T-helper 2 cell (primary cell): ENCODE data around the gene ZBTB38.

ENCODE experiments used
- DNase-seq, 5 experiments: peaks; one replicate each; pipeline versions ENCODE4 v3.0.0 to v3.0.0-alpha.2; 2012 to 2022

Gene ZBTB38

GRCh38 chr3:141388823-141389621, 20.7 kb downstream of the ZBTB38 start:
- peak in 1 of 5 experiments; percentile 62 for DNase-seq

GRCh38 chr3:141389703-141390102, 21.4 kb downstream of the ZBTB38 start:
- DNase-seq, result no peak

GRCh38 chr3:141390747-141391146, 22.4 kb downstream of the ZBTB38 start:
- no peak for DNase-seq

DNA sequence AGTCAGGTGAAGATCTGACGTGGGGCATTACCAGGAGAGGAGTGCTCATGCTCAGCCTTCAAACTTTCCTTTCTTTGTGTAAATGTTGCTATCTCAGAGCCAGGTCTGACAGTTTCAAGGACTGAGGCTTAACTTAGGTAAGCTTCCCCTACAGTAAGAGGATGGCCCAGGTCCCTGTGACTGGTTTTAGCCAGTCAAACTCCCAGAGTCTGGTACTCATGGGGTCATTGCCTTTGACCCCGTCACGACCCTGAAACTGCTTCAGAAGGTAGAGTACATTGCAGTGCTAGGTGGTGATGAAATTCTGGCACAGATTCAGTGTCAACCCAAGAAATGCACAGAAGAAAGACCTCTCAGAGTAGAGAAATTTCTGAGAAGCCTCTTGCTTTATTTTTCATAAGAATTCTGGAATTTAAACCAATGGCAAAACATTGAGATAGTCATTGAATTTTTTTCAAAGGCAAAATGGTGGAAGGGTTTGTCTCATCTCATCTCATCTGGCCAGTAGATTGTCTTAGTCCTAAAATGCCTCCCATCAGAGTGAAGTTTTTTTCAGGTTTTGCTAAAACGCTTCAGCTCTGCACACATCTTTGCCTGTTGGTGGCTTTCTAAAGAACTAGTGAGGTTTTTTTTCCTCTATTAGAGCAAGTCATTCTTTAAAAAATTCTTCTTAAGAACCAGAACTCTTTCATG, 23.1 kb downstream of the ZBTB38 start:
- peak in 1 of 5 experiments; percentile 68 for DNase-seq

- DNase-seq, result no peak
Observed at GRCh38 chr3:141391991-141392316, 23.6 kb downstream of the ZBTB38 start.

- no peak for DNase-seq
Observed at GRCh38 chr3:141392416-141392815, 24.1 kb downstream of the ZBTB38 start.

DNA sequence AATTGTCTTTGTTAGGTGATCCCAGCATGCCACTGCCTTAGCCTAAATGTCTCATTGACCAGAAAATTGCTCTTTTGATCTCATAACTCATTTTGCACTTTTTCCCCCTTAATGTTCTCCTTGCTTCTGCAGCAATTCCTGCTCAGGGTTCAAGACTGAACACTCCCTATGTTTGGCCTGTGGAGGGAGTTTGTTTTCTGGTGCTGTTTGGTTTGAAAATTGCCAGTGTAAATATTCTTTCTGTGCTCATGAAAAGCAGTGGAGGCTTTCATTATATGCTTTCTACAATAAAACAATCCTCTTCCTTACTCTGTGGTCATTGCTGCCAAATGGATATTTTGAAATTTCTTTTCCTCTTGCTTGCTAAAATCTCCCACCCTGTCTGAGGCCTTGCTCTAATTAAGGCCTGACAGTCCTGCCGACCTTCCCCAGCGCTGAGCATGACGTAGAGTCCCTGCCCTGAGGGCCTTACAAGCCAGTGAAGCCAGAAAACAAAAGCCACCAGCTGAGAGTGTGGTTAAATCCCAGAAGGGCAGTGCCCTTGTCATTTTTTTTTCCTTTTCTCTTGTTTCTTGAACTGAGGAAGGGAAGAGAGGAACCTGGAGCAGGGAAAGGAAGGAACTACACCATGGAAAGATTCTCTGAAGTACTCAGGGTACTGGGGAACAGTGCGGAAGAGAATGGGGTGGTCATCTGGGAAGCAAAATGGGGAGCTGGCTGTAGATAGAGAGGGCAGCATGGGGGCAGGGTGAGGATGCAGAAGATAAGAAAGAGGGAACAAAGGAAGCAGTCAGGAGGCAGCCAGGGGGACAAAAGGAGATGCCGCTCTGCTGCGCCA, 24.8 kb downstream of the ZBTB38 start:
- DNase-seq, result no peak

DNA sequence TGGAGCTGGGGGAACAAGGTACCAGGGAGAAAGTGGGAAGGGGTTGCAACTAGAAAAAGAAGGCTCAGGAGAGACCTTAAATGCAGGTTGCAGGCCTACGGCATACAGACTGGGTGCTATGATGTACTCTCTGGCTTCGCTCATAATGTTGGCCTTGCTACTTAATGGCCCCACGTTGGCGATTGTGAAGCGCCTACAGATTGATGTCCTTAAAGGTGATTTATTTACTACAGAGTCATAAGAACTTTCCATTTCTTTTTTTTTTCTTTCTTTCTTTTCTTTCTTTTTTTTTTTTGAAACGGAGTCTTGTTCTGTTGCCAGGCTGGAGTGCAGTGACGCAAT, 25.4 kb downstream of the ZBTB38 start:
- DNase-seq, result no peak

GRCh38 chr3:141394560-141394959, 26.3 kb downstream of the ZBTB38 start:
- DNase-seq, result no peak

- DNase-seq, result no peak
Observed at GRCh38 chr3:141395005-141395589, 26.8 kb downstream of the ZBTB38 start.

DNA sequence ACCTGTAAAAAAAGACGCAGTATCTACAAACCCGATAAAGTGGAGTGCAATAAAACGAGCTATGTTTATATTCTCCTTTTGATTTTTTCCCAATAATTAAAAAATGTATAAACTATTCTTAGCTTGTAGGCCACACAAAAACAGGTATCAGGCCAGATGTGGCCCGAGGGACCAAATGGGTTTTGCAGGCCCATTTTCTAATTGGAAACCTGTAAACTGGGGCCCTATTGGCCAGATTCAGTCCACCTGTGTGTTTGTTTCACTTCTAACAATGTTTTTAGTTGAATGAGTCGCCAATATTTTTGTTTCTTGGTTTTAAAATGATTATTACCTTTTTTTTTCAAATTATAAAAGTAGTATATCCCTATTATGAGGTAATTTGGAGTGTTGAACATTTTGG, 29.7 kb downstream of the ZBTB38 start:
- DNase-seq, result no peak

- DNase-seq, result no peak
Observed at GRCh38 chr3:141399200-141399599, 30.9 kb downstream of the ZBTB38 start.

GRCh38 chr3:141400073-141400971, 32.0 kb downstream of the ZBTB38 start:
- DNase-seq, result no peak

- no peak for DNase-seq
Observed at GRCh38 chr3:141401095-141401494, 32.8 kb downstream of the ZBTB38 start.

DNA sequence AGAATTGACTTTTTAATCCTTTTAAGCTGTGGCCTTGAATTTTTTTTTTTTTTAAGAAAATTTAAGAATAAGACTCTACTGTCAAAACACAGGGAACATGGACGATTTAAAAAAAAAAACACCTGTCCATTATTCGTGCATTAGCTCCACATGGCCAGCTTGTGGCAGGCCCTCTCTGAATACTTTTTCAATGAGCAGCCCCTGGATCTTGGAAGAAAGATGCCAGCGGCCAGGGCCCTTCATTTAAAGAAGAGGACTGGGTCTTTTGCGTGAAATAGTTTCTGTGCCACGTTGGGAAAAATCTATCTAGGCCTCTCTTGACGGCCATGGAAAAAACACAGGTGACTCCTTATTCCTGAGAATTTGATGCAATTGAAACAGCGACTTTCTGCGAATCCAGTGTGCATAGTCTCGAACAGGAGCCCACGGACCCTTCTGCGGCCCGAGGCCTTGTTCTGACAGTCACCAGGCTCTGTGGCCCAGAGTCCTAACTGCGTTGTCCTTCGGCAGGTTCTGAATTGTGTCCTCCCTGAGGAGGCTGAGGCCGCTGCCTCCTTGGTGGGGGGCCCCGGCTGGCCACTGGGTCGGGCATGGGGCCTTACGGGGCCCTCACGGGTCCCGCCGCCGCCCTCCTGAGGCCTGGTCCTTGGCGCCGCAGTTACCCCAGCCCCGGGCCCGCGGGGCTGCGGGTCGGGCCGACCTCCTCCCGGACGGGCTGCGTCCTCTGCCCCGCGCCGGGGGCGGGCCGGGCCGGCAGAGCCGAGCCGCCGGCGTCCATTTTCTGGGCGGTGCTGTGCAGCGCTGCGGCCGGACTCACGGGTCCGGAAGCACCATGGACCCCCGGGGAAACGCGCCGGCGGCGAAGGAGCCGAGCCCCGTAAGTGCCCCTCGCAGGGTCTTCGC, 33.5 kb downstream of the ZBTB38 start:
- peak; percentile 8 to 68 (median 33) for DNase-seq

- peak; percentile 19 to 71 (median 36) for DNase-seq
Observed at GRCh38 chr3:141402476-141403171, 34.3 kb downstream of the ZBTB38 start.

DNA sequence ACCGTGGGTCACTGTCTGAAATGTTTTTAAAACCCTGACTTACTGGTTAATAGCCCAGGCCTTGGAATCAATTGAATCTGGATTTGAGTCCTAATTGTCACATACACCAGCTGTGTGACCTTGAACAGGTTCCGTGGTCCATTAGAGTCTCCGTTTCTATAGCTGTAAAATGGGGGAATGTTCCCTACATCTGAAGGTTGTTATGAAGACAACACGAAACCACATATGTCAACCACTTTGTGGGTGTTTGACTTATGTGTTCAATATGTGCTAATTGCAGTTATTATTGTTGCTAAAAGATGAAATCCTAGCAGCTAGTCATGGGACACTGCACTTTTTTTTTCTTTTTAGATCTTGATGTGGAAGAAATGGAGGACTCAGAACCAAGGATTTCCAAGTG, 35.3 kb downstream of the ZBTB38 start:
- DNase-seq, result peak in 2 of 5 experiments; percentile 55 to 58

DNA sequence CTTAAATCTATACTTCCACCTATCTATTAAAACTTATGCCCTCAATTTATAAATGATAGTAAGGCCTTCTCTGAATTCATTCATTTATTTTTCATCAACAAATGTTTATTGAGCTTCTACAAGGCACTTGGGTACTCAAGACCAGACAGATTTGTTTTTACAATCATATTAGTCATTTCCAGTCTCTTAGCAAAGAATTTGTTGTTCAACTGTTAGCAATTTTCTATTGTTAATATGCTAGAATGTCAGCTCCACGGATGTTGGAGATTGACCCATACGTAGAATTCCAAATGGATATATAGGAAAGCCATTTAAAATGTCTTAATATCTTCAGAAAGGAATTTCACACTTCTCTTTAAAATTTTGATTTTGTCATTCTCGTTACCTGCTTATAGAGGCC, 36.7 kb downstream of the ZBTB38 start:
- DNase-seq, result no peak

DNA sequence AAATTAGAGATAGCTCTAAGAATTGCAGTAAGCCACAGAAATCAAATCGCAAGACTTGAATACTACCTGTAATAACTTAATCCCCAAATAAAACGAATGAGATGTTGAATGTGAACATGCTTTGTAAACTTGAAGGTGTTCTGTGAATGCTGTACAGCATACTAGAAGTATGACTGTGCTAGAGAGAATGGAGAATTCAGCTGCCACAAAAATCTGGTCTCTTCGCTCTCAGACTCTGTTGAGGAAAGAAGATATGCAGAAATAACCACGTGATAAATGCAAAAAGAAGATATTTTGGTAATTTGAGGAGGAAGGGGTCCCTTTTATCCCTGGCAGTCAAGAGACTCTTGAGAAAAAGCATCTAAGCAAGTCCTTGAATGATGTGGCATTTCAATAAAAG, 37.3 kb downstream of the ZBTB38 start:
- no peak for DNase-seq

- DNase-seq, result no peak
Observed at GRCh38 chr3:141406265-141406664, 38.0 kb downstream of the ZBTB38 start.
